HuH-7 (cell line): ENCODE data around the gene PLTP.
"Not testable (repeated sequence)": the region's sequence is repeated elsewhere in the genome, so short reads cannot be mapped to it uniquely, and the experiment has no call there.

Experiments used
- DNase-seq: peaks from one replicate; pipeline ENCODE4 v3.0.0; 2011; ENCODE audit warnings: low spot score

The PLTP gene, protein sequence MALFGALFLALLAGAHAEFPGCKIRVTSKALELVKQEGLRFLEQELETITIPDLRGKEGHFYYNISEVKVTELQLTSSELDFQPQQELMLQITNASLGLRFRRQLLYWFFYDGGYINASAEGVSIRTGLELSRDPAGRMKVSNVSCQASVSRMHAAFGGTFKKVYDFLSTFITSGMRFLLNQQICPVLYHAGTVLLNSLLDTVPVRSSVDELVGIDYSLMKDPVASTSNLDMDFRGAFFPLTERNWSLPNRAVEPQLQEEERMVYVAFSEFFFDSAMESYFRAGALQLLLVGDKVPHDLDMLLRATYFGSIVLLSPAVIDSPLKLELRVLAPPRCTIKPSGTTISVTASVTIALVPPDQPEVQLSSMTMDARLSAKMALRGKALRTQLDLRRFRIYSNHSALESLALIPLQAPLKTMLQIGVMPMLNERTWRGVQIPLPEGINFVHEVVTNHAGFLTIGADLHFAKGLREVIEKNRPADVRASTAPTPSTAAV

DNA sequence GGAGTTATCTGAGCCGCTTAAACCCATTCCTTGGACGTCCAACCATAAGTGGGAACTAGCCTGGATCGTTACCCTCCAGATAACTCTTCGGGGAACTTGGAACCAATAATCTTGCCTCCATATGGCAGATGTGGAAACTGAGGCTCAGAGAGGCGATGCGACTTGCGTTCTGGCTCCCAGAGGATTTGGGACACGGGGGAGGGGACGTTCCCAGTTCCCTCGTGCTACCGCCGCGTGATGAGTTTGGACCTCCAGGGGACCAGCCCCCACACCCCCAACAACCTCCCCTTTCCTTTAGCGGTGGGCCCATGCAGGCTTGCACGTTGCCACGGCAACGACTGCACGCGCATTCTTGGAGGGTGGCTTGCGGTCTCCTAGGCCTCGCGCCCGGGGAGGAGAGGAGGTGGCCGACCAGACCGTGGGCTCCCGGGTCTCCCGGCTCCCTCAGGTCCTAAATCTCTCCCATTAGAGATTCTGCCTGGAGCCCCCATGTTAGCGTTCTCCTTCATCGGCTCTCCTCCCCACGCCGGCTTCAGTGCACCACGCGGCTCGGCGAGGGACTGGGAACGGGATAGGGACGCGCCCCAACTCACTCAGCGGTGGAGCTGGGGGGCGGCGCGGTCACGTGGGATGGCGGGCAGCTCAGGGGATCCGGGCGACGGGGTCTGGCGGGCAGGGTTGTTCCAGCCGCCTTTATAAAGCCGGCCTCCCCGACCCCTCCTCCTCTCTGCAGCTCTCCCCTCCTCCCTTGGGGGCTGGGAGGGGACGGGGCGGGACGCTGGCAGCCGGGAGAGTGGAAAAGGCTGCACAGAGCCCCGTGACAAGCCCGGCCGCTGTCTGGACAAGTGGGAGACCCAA is at the start of gene PLTP:
Gene PLTP, minus strand, starts transcription at position 670 of the 858 bp plus-strand sequence. CDS start 703 bp downstream, outside the sequence.
- DNase-seq = peak; percentile 83

DNA sequence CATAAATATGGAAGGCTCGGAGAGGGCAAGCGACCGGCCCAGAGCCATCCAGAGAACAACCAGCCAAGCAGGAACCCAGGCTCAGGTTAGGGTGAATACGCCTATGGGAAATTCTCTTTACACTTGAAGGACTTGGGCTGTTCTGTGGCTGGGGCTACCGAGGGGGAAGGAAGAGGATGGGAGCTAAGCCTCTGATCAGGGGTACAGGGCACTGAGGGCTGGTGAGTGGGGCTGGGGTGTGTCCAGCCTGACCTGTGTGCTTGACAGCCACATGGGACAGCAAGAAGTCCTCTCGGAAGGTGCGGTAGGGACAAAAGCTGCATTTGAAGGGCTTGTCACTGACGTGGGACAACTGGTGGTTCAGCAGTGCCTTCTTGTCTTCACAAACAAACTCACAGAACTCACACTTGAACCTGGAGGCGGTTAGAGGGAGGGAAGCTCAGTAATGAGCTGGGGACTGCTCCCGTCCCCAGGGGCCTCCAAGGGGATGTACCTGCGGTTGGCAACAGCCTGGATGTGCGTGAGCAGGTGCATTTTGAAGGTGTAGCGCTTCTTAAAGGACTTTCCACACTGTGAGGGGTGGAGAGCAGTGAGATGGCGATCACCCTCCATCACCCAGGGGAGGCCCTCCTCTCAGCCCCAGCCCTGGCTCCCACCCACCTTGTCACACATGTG is 48.1 kb upstream of the PLTP start:
- no peak for DNase-seq

DNA sequence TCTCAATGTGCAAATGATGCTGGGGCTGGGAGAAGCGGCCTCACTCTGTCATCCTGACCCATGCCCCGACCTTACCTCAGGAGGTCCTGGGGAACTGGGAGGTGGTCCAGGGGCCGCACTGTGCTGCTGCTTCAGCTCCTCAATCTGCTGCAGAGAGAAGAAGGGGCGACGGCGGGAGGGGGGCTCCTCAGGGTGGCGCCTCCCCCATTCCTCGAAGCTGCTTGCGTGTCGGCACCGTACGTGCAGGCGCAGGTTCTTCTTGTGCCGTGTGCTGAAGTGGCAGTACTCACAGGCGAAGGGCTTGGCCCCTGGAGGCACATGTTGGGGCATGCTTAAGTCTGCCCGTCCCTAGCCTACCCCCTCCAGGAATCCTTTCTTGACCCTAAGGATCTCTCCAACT is 47.2 kb upstream of the PLTP start:
- no peak for DNase-seq

DNA sequence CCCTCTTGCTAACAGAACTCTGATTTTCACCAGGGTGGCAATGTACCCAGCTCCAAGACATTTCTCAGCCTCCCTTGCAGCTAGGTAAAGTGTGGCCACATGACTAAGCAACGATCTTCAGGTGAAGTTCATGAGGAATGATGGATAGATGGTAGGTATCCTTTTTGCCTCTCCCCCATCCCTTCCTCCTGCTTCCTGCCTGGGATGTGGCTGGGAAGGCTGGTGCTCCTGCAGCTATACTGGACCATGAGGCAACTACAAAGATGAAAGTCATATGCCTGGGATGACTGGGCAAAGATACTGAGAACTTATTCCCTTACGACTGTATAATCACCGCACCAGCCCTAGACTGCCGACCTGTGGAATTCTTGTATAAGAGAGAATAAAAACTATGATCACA is 46.6 kb upstream of the PLTP start:
- DNase-seq = no peak

DNA sequence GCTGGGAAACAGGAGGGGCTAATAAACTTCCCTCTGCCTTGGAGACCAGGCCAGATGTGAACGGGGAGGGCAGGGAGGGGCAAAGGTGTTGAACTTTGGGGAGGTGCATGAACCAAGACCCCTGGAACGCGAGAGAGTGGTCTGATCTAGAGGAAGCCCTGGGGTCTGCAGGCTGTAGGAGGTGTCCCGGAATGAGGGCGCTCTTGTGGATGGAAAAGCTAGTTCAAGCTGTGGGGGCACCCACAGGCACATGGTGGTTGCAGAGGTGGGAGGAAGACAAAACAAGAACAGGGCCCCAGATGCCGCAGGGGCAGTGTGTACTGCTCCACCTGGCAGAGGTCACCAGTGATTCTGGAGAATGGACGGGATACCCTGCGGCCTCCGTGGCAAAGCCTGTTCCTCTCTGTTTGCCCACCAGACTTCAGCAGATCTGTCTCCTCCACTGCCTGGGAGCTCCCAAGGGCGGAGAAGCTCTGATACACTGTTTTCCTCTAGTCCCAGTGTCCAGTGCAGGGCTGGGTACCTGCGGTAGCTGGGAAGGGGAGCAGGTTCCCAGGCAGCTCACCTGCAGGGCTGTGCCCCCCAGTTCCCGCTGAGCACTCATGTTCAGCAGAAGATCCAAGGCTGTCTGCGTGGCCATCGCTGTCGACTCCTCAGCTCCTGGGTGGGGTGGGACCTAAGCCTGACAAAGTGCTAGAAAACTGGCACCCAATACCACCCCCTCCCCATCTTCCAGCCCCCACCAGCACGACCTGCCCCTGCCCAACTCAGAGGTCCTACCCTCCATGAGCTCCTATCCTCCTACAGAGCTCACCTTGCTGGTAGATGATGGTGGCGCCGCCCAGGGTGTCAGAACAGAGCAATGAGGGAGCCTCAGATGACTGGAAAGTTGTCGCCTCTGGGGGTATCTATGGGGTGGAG is 45.3 kb upstream of the PLTP start:
- no peak for DNase-seq

DNA sequence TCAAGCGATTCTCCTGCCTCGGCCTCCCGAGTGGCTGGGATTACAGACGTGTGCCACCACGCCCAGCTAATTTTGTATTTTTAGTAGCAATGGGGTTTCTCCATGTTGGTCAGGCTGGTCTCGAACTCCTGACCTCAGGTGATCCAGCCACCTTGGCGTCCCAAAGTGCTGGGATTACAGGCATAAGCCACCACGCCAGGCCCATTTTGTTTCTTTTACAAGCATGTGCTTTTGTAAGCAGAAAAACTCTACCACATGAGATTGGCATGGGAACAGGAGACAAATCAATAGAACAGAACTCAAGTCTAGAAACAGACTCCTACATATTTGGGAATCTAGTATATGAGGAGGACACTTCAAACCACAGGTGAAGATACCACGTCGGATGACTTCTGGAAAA is 44.4 kb upstream of the PLTP start:
- not testable (repeated sequence) for DNase-seq

DNA sequence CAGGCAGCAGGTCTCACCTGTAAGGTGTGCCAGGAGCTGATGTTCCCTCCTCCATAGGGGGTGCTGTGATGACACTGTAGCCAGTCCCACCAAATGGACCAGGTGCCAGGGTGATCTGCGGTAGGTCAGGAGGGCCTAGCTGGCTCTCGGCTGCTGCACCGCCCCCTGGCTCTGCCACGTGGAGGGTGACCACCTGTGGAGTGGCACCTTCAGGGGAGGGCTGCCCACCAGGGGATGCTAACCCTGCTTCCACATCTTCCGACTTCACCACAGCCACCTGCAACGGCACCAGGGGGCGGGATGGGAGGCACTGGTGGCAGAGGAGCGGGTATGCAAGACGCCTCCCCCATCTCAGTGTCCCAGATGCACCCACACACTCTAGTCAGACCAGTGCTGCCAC is 41.7 kb upstream of the PLTP start:
- no peak for DNase-seq

DNA sequence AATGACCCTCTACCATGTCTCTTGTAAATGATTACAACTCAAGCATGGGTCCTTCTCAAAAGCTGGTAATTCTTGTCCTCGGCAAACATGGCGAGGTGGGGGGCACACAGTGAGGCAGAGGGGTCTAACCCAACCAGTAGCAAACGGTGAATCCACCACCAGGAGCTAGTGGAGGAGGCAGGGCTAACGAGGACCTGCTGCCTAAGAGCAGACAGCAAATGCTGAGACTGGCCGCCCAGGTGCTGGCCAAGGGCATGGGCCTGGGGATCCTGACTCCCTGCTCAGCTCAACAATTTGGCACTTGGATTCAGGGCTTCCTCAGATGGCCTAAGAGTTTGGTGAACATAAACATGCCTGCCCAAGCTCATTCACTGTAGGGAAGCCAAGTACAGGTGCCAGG is 40.9 kb upstream of the PLTP start:
- no peak for DNase-seq

DNA sequence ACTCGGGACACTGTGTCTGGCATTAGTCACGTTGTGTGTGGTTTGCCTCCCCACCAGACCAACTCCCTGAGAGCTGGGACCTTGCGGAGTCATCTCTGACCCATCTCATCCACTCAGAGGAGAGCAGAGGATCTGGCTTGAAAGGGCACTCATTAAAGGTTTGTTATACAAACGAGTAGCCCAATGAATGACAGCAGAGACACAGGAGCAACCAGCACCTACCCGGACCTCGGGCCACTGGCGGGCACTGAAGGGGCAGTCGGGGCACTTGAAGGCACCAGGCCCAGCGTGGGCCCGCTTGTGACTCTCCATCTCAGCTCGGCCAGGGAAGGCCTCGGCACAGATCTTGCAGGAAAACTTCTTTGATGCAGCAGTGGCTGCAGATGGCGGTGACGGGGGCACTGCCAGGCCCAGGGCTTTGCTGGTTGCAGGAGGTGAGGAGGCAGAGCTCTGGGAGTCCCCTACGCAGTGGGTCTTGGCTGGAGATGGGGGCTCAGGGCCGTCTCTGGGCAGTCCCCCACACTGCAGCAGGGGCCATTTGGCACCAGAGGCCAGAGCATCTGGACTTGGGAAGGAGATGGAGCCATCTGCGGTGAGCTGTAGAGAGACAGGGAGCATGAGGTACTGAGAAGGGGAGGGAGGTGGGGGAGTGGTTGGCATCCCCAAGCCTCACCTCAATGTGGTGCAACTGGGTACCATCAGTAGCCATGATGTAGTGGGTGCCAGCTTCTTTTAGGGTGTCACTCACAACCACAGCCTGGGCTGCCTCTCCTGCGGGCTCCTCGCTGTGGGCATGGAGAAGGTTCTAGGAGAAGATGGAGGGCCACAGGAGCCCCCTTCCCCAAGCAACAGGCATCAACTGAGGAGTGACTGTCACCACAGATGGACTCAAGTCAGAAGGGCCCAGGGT is 40.2 kb upstream of the PLTP start:
- DNase-seq = no peak

DNA sequence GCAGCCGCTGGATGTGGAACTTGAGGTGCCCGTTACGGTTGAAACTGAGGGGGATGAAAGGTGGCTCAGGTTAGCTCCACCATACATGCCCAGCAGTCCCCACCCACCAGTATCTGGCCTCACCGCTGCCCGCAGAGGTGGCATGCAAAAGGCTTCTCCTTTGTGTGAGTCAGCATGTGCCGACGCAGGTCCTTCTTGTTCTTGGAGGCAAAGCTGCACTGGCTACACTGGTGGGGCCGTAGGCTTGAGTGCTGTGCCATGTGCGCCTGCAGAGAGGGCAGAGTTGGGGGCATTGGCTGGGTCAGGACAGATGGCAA is 38.3 kb upstream of the PLTP start:
- no peak for DNase-seq

DNA sequence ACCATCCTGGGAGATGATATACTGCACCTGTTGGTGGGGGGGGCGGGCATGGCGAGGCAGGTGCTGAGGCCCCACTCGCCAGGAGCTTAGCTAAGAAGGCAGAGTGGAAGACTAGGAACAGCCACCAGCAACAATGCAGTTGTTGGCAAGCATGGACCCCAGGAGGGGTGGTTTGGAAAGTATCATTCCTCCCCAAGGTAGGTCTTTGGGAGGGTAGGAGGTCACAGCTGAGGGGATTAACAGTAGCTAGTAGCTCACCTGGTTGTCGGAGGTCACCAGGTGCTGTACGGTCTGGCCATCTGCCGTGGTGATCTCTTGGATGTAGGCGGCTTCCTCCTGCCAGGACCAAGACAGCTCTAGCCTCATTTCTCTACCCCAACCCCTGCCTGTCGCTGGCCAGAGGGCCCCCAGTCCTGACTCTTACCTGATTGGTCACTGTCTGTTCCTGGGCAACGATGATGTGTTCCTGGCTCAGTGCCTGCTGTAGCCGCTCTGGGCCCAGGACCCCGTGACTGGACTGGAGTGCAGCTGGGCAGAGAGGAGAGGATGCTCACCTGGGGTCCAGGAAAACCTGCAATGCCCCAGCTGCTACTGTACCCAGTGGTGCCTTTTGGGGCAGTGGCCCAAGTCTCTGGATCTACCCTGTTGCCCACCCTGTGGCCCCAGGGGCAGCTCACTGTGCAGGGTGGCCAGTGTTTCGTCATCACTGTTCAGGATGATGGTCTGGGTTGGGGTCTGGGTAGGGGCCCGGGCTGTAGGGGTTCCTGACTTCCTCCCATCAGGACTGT is 37.8 kb upstream of the PLTP start:
- no peak for DNase-seq

DNA sequence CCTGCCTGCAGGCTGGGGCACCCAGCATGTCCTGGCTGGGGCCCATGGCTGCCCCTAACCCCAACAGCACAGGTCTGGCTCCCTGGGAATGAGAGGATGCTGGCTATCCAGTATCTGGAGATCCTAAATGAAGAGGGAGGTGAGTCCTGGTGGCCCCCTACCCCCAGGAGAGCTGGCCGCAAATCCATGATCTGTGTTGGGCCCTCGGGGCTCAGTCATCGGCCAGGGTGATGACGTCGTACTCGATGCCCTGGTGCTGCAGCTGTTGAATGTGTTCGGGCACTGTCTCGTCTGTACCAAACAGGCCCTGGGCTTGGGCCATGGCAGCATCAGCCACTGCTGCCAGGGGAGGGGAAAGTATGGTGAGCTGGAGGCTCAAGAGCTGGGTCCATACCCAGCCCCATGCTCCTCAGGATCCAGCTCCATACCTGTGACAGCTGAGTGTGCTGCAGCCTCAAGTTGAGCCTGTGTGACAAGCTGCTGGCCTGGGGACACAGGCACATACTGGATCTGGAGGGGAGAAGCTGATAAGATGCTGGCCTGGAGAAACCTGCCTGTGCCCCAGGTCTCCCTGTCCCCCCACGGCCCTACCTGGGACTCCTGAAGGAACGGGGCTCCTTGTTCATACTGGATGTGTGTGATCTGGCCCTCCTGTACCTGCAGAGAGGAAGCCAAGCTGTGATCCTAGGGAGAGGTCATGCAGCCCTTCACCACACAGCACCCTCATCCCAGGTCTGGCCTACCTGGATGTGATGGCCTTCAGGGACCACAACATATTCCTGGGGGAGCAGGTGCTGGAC is 37.0 kb upstream of the PLTP start:
- DNase-seq = no peak

DNA sequence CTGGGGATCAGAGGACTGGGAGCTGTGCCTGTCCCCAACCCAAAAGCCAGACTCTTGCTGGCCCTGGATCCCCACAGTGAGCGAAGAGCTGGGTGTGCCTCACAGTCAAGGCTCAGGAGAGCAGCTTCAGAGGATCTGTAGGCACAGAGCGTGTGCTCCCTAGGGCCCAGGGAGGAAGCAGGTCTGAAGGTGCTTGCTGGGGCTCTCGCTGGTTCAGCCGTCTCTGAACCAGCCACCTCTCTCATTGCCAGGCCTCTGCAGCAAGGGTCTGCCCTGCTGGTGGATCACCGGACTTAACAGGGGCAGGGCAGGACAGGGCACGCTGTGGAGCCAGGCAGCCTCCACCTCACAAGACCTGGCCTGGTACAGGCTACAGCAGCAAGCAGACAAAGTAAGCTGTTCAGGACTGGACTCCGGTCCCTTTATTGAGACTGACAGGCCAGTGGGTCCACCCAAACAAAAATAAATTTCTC is 36.3 kb upstream of the PLTP start:
- DNase-seq = no peak

DNA sequence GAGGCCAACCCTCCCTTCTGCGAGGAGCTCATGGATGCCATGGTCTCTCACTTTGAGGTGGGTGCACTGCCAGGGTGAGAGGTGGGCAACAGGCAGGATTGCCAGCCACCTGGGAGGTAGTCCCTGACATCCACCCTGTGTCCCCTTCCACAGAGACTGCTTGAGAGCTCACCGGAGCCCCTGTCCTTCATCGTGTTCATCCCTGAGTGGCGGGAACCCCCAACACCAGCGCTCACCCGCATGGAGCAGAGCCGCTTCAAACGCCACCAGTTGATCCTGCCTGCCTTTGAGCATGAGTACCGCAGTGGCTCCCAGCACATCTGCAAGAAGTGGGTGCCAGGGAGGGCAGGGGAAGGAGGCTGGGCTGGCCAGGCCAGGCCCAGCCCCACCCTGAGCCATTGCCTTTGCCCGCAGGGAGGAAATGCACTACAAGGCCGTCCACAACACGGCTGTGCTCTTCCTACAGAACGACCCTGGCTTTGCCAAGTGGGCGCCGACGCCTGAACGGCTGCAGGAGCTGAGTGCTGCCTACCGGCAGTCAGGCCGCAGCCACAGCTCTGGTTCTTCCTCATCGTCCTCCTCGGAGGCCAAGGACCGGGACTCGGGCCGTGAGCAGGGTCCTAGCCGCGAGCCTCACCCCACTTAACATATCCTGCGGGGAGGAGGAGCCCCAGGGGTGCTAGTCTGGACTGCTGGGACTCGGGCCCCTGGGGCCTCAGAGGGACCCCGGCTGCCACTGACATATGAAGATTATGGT is 35.3 kb upstream of the PLTP start:
- no peak for DNase-seq

DNA sequence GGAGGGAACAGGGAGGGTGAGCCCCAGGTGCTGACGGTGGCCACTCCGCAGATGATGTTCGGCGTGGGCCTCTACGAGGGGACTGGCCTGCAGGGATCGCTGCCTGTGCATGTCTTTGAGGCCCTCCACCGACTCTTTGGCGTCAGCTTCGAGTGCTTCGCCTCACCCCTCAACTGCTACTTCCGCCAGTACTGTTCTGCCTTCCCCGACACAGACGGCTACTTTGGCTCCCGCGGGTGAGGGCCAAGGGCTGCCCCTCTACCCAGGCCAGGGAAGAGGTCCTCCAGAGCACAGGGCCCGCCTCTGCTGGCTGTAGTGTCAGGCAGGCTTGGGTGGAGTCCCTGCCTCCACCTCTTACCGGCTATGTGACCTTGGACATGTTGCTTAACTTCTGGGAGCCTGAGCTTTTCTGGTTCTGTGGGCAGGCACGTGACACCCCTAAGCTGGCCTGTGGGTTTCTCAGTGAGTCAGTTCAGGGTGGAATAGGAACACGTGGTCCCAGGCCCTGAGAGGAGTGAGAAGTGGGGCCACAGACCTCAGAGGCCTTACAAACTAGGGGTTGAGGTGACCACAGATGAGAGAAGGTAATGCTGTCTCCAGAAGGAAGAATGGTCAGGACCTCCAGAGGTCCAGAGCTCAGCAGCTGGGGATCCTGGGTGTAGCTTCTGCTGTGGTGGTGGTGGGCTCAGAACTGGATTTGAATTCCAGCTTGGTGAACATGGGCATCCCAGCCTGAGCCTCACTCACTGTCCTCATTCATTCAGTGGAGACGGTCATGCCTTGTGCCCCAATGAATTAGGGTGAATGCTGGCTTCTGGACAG is 34.4 kb upstream of the PLTP start:
- DNase-seq = peak; percentile 37

DNA sequence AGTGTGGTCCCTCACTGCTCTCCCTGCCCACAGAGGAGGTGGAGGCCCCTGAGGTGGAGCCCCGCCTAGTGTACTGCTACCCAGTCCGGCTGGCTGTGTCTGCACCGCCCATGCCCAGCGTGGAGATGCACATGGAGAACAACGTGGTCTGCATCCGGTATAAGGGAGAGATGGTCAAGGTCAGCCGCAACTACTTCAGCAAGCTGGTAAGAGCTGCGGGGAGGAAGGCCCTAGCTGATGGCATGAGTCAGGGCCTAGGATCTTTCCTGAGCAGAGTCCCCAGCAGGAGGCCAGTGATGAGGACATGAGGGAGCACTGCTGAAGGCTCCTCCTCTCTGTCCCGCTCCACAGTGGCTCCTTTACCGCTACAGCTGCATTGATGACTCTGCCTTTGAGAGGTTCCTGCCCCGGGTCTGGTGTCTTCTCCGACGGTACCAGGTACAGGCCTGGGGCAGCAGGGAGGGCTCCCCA is 33.8 kb upstream of the PLTP start:
- DNase-seq = no peak
